Measurements from ENCODE around the gene MAML2. TPM values are rescaled to one million over a fixed set of nuclear protein-coding genes. Genes with fewer than 3 reads are reported as not detected.
A peak's percentile ranks its signal among the peaks of the same experiment; 100 is the strongest.

Gene MAML2
- total and polyA plus RNA-seq, 2 of the 8 experiments (the other 6 are each of a cell fraction or from before 2014, with no cell fraction given), result 3.8 to 6.6 TPM

- Histone ChIP-seq H2BK12ac (ENCODE audit: low read depth, low read length) (no peak overlapping the region), H3K4me1 (replicated peaks in 1 of 4; ENCODE audit: control insufficient read depth in 3 of 4, insufficient read depth in 4 of 4, low read length in 3 of 4) (peaks cover 0 to 7% (median 2%) of the 10 kb centered on the region in 4 experiments; a peak in 2 of 7 replicates), H2AK5ac (ENCODE audit: low read depth, low read length) (peak overlapping the region; percentile 26; the same call in 1 of the 2 replicates), H2BK5ac (ENCODE audit: low read depth, low read length) (no peak overlapping the region), H3K56ac (replicated peaks; ENCODE audit: insufficient read length, low read depth, low read length) (no peak overlapping the region), H3K9me3 (ENCODE audit: insufficient read depth in 2 of 2, low read depth in 1 of 2, low read length in 1 of 2) (no peaks in the 10 kb centered on the region), H3K4ac (replicated peaks; ENCODE audit: insufficient read length, low read depth, low read length) (no peak overlapping the region), H3K4me3 (ENCODE audit: extremely low read depth in 1 of 4, insufficient read depth in 2 of 4, low read depth in 3 of 4, low read length in 4 of 4) (no peak overlapping the region), H3K23me2 (ENCODE audit: low read depth, low read length) (peaks cover 5% of the 10 kb centered on the region; the same call in 1 of the 2 replicates), H3K18ac (ENCODE audit: extremely low read depth, low read length) (no peak overlapping the region), H3K4me2 (ENCODE audit: insufficient read depth in 1 of 2, low read depth in 2 of 2, low read length in 2 of 2) (no peak overlapping the region), H3K36me3 (ENCODE audit: control insufficient read depth in 2 of 4, insufficient read depth in 4 of 4, low read length in 3 of 4) (no peaks in the 10 kb centered on the region), H2BK15ac (ENCODE audit: low read length) (no peak overlapping the region), H3K79me2 (ENCODE audit: control insufficient read depth in 1 of 2, insufficient read depth in 2 of 2, low read length in 2 of 2) (no peaks in the 10 kb centered on the region), H3K27ac (ENCODE audit: low read depth, low read length) (no peak overlapping the region), H2BK20ac (ENCODE audit: low read length) (no peak overlapping the region), H3K9ac (replicated peaks in 1 of 4; ENCODE audit: extremely low read depth in 1 of 4, low read depth in 3 of 4, low read length in 3 of 4) (no peak overlapping the region), H4K20me1 (replicated peaks in 1 of 2; ENCODE audit: control insufficient read depth in 1 of 2, insufficient read depth in 2 of 2, low read length in 2 of 2) (no peaks in the 10 kb centered on the region), H3K14ac (ENCODE audit: insufficient read length) (no peak overlapping the region), H3K23ac (ENCODE audit: insufficient read length) (no peak overlapping the region), H4K5ac (ENCODE audit: insufficient read length, low read depth, low read length) (no peak overlapping the region), H4K91ac (replicated peaks; ENCODE audit: insufficient read length, low read length) (no peak overlapping the region), H2AFZ (ENCODE audit: low read length) (no peak overlapping the region), H4K8ac (ENCODE audit: extremely low read depth, insufficient read depth, low read length) (no peak overlapping the region), H3K79me1 (ENCODE audit: low read depth, low read length) (no peaks in the 10 kb centered on the region), H2BK120ac (replicated peaks; ENCODE audit: low read depth, low read length) (no peak overlapping the region), H3K27me3 (replicated peaks in 1 of 4; ENCODE audit: control insufficient read depth in 3 of 4, extremely low read depth in 1 of 4, insufficient read depth in 3 of 4, low read length in 3 of 4) (no peaks in the 10 kb centered on the region)
- DNase-seq (ENCODE audit: low read depth in 1 of 2, low spot score in 2 of 2) (no peak), FAIRE-seq (no peak)
- ChIA-PET POLR2A (ENCODE audit: partially characterized antibody) (no interaction called here), CTCF (ENCODE audit: partially characterized antibody) (no interaction called here)
- WGBS, 2 experiments (ENCODE audit: extremely low coverage in 1 of 2, insufficient coverage in 1 of 2, insufficient read length in 1 of 2, insufficient replicate concordance in 2 of 2, low coverage in 1 of 2, low lambda C conversion rate in 2 of 2, missing lambda C conversion rate in 1 of 2), result 79 to 100% methylated on average over 1 of the region's 1 CpG
- TF ChIP-seq RNF2 (IDR thresholded peaks at IDR 0.05; ENCODE audit: borderline replicate concordance, low read depth, low read length, missing control alignments, poor library complexity, severe bottlenecking), result no peak
- TF ChIP-seq CTBP2 (IDR thresholded peaks at IDR 0.05; ENCODE audit: borderline replicate concordance, insufficient read depth, insufficient read length, low read length), result no peak
- TF ChIP-seq SP2 (IDR thresholded peaks at IDR 0.05; ENCODE audit: low read length), result no peak
- no peak for TF ChIP-seq CHD2 (IDR thresholded peaks at IDR 0.05; ENCODE audit: low read length)
- TF ChIP-seq YY1 (IDR thresholded peaks at IDR 0.05; ENCODE audit: low read depth, low read length), result no peak
- no peak for TF ChIP-seq RFX5 (IDR thresholded peaks at IDR 0.05; ENCODE audit: borderline replicate concordance, low read depth, low read length)
- no peak for TF ChIP-seq SP1 (IDR thresholded peaks at IDR 0.05; ENCODE audit: low read depth, low read length)
Observed at GRCh38 chr11:96002754-96003290, 340.2 kb downstream of the MAML2 start.
